ENCODE results near the gene RIPK3.

DNA sequence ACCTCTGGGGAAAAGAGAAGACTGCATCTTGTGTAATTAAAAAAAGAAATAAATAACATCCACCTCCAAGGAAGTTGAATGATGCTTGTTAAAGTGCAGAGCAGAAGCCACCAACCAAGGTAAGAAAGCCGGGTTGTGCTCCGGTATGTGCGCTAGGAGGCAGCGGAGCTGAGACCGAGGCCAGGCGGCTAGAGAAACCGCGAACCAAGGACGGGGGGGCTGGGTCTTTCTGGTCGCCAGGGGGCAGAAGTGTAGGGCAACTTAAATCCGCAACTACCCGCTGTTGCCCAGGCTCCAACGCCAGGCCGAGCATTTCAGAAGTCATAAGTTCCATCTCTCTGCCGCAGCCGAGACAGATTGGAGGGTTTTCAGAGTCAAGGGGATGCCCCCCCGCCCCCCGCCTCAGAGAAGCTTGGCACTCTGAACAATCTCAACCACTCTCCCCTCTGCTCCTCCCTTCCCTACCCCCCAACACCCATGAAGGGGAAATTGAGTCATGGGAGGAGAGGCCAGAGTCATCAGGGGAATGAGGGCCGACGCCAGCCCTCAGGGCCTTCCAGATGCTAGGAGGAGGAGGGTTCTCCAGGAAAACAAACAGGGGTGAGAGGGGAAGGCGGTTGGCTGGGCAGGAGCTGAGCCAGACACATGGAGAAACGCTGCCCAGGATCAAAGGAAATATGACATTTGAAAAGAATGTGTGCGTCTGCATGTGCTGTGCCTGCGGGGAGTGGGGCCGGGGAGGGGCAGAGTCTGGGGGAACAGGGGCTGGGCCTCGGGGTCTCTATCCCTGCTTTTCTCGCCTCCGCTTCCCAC is 26.0 kb upstream of the RIPK3 start:
- TF ChIP-seq EZH2 (IDR thresholded peaks at IDR 0.05; ENCODE audit: low read depth, unreplicated experiment) (no peak), CREB1 (CRISPR knock-in tag; IDR thresholded peaks at IDR 0.05; ENCODE audit: low read depth) (no peak)
- TF ChIP-seq, protein P1, sequence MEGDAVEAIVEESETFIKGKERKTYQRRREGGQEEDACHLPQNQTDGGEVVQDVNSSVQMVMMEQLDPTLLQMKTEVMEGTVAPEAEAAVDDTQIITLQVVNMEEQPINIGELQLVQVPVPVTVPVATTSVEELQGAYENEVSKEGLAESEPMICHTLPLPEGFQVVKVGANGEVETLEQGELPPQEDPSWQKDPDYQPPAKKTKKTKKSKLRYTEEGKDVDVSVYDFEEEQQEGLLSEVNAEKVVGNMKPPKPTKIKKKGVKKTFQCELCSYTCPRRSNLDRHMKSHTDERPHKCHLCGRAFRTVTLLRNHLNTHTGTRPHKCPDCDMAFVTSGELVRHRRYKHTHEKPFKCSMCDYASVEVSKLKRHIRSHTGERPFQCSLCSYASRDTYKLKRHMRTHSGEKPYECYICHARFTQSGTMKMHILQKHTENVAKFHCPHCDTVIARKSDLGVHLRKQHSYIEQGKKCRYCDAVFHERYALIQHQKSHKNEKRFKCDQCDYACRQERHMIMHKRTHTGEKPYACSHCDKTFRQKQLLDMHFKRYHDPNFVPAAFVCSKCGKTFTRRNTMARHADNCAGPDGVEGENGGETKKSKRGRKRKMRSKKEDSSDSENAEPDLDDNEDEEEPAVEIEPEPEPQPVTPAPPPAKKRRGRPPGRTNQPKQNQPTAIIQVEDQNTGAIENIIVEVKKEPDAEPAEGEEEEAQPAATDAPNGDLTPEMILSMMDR (conservative IDR thresholded peaks at IDR 0.05; ENCODE audit: low read depth in 2 of 2) = peak; percentile 81 to 88
